ENCODE results near the gene TSSK6. TPM values are rescaled to one million over a fixed set of nuclear protein-coding genes. Genes with fewer than 3 reads are reported as not detected.

Gene TSSK6
- total RNA-seq, 1 experiment from 2014 or later = 4.7 TPM

DNA sequence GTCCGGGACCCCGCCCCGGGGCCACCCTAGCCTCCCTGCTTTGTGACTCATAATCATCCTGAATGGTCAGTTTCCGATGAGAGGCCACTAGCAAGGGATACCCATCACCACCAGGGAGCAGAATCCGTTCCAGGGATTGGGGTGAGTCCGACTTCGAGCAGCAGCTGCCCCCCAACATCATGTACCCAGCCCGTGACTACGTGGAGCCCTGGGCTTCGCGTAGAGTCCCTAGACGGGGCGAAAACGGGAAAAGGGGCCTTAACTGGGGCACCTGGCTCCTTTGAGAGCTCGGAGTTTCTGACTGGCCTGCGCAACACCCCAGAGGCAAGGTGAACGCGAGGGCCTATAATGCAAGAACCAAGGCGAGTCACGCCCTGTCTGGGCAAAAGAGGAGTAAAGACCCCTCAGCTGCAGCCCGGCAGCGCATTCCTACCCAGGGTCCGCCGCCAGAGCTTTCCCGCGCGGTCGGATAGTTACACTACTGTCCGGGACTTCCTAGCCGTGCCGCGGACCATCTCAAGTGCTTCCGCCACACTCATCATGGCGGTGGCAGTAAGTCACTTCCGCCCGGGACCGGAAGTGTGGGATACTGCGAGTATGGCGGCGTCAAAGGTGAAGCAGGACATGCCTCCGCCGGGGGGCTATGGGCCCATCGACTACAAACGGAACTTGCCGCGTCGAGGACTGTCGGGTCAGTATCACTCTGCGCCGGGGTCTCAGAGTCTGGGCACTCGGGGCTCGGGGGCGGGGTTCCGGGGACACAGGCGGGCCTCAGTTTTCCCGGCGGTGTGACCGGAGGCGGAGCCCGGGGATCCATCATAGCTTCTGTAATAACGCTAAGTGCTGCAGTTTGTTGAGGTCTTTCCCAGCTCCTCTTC is 533 bp upstream of the TSSK6 start, which contains the start of gene NDUFA13 (continued):
- TF ChIP-seq, protein P1, sequence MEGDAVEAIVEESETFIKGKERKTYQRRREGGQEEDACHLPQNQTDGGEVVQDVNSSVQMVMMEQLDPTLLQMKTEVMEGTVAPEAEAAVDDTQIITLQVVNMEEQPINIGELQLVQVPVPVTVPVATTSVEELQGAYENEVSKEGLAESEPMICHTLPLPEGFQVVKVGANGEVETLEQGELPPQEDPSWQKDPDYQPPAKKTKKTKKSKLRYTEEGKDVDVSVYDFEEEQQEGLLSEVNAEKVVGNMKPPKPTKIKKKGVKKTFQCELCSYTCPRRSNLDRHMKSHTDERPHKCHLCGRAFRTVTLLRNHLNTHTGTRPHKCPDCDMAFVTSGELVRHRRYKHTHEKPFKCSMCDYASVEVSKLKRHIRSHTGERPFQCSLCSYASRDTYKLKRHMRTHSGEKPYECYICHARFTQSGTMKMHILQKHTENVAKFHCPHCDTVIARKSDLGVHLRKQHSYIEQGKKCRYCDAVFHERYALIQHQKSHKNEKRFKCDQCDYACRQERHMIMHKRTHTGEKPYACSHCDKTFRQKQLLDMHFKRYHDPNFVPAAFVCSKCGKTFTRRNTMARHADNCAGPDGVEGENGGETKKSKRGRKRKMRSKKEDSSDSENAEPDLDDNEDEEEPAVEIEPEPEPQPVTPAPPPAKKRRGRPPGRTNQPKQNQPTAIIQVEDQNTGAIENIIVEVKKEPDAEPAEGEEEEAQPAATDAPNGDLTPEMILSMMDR (IDR thresholded peaks at IDR 0.05) = no peak
- TF ChIP-seq NFATC4 (CRISPR knock-in tag; IDR thresholded peaks at IDR 0.05) (no peak), GTF2I (CRISPR knock-in tag; conservative IDR thresholded peaks at IDR 0.05) (no peak), NFYB (CRISPR knock-in tag; conservative IDR thresholded peaks at IDR 0.05; ENCODE audit: low read depth) (no peak), PRRX2 (CRISPR knock-in tag; IDR thresholded peaks at IDR 0.05) (no peak), JUN (CRISPR knock-in tag; IDR thresholded peaks at IDR 0.05) (no peak), FOXK1 (CRISPR knock-in tag; IDR thresholded peaks at IDR 0.05) (peak; percentile 93), ELF4 (CRISPR knock-in tag; IDR thresholded peaks at IDR 0.05; ENCODE audit: low read depth) (0 out of 2 replicates have a peak, but pooled peaks have one; percentile 25), GRHL2 (CRISPR knock-in tag; IDR thresholded peaks at IDR 0.05; ENCODE audit: insufficient replicate concordance, severe bottlenecking) (no peak), NR1H2 (CRISPR knock-in tag; IDR thresholded peaks at IDR 0.05) (no peak), ETV6 (CRISPR knock-in tag; IDR thresholded peaks at IDR 0.05) (peak; percentile 93), SP1 (CRISPR knock-in tag; conservative IDR thresholded peaks at IDR 0.05) (peak; percentile 75; the same call in 1 of the 2 replicates)
- TF ChIP-seq, protein P2, sequence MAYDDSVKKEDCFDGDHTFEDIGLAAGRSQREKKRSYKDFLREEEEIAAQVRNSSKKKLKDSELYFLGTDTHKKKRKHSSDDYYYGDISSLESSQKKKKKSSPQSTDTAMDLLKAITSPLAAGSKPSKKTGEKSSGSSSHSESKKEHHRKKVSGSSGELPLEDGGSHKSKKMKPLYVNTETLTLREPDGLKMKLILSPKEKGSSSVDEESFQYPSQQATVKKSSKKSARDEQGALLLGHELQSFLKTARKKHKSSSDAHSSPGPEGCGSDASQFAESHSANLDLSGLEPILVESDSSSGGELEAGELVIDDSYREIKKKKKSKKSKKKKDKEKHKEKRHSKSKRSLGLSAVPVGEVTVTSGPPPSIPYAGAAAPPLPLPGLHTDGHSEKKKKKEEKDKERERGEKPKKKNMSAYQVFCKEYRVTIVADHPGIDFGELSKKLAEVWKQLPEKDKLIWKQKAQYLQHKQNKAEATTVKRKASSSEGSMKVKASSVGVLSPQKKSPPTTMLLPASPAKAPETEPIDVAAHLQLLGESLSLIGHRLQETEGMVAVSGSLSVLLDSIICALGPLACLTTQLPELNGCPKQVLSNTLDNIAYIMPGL (CRISPR knock-in tag; IDR thresholded peaks at IDR 0.05) = 0 out of 2 replicates have a peak, but pooled peaks have one; percentile 30
- TF ChIP-seq, protein P3, sequence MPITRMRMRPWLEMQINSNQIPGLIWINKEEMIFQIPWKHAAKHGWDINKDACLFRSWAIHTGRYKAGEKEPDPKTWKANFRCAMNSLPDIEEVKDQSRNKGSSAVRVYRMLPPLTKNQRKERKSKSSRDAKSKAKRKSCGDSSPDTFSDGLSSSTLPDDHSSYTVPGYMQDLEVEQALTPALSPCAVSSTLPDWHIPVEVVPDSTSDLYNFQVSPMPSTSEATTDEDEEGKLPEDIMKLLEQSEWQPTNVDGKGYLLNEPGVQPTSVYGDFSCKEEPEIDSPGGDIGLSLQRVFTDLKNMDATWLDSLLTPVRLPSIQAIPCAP (CRISPR knock-in tag; IDR thresholded peaks at IDR 0.05) = no peak
- TF ChIP-seq, protein P4, sequence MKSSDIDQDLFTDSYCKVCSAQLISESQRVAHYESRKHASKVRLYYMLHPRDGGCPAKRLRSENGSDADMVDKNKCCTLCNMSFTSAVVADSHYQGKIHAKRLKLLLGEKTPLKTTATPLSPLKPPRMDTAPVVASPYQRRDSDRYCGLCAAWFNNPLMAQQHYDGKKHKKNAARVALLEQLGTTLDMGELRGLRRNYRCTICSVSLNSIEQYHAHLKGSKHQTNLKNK (CRISPR knock-in tag; IDR thresholded peaks at IDR 0.05) = no peak
- TF ChIP-seq, protein P5, sequence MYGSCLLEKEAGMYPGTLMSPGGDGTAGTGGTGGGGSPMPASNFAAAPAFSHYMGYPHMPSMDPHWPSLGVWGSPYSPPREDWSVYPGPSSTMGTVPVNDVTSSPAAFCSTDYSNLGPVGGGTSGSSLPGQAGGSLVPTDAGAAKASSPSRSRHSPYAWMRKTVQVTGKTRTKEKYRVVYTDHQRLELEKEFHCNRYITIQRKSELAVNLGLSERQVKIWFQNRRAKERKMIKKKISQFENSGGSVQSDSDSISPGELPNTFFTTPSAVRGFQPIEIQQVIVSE (CRISPR knock-in tag; IDR thresholded peaks at IDR 0.05; ENCODE audit: borderline replicate concordance) = no peak
- TF ChIP-seq, protein P6, sequence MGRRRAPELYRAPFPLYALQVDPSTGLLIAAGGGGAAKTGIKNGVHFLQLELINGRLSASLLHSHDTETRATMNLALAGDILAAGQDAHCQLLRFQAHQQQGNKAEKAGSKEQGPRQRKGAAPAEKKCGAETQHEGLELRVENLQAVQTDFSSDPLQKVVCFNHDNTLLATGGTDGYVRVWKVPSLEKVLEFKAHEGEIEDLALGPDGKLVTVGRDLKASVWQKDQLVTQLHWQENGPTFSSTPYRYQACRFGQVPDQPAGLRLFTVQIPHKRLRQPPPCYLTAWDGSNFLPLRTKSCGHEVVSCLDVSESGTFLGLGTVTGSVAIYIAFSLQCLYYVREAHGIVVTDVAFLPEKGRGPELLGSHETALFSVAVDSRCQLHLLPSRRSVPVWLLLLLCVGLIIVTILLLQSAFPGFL (CRISPR knock-in tag; IDR thresholded peaks at IDR 0.05; ENCODE audit: borderline replicate concordance) = no peak
- TF ChIP-seq, protein P7, sequence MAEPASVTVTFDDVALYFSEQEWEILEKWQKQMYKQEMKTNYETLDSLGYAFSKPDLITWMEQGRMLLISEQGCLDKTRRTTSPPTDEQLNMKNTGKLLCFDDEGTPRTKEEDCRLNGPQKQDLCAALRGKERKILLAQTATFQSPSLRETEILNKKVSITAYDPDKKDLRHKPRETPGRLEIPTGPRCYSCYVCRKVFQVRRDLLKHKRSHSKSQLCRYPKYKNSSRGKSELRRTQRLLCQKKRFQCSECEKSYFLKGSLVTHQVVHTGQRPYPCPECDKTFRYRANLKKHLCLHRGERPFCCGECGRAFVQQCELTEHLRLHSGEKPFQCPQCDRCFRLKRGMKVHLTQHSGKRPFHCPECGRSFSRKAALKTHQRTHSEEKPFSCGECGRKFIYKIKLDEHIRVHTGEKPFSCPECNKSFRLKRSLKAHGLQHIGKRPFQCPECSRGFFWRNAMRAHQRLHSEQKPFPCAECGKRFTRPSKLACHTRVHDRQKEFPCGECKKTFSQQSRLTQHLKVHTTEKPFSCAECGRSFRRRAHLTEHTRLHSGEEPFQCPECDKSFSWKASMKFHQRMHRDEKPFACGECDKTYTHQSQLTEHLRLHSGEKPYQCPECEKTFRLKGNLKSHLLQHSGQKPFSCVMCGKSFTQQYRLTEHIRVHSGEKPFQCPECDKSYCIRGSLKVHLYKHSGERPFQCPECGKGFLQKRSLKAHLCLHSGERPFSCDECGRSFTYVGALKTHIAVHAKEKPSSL (CRISPR knock-in tag; conservative IDR thresholded peaks at IDR 0.05) = no peak
- TF ChIP-seq, protein P8, sequence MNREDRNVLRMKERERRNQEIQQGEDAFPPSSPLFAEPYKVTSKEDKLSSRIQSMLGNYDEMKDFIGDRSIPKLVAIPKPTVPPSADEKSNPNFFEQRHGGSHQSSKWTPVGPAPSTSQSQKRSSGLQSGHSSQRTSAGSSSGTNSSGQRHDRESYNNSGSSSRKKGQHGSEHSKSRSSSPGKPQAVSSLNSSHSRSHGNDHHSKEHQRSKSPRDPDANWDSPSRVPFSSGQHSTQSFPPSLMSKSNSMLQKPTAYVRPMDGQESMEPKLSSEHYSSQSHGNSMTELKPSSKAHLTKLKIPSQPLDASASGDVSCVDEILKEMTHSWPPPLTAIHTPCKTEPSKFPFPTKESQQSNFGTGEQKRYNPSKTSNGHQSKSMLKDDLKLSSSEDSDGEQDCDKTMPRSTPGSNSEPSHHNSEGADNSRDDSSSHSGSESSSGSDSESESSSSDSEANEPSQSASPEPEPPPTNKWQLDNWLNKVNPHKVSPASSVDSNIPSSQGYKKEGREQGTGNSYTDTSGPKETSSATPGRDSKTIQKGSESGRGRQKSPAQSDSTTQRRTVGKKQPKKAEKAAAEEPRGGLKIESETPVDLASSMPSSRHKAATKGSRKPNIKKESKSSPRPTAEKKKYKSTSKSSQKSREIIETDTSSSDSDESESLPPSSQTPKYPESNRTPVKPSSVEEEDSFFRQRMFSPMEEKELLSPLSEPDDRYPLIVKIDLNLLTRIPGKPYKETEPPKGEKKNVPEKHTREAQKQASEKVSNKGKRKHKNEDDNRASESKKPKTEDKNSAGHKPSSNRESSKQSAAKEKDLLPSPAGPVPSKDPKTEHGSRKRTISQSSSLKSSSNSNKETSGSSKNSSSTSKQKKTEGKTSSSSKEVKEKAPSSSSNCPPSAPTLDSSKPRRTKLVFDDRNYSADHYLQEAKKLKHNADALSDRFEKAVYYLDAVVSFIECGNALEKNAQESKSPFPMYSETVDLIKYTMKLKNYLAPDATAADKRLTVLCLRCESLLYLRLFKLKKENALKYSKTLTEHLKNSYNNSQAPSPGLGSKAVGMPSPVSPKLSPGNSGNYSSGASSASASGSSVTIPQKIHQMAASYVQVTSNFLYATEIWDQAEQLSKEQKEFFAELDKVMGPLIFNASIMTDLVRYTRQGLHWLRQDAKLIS (CRISPR knock-in tag; IDR thresholded peaks at IDR 0.05; ENCODE audit: borderline replicate concordance) = no peak
